Measurements from ENCODE around the gene EPHB3. TPM values are rescaled to one million over a fixed set of nuclear protein-coding genes. Genes with fewer than 3 reads are reported as not detected.

The EPHB3 gene
- total RNA-seq, 2 experiments from 2014 or later: 0.19 to 0.22 TPM

GRCh38 chr3:184581331-184581855 is 19.8 kb downstream of the EPHB3 start:
- Mint-ChIP-seq H3K27ac (no peak overlapping the region), H3K36me3 (ENCODE audit: low read depth) (no peaks in the 10 kb centered on the region), H3K27me3 (peaks cover 36% of the 10 kb centered on the region), H3K9me3 (no peaks in the 10 kb centered on the region), H3K4me3 (no peak overlapping the region), H3K4me1 (ENCODE audit: low read depth) (no peaks in the 10 kb centered on the region)
- H3K4me1 ChIP-seq (ENCODE audit: insufficient read depth, low read length): peaks cover 13% of the 10 kb centered on the region
- intact Hi-C loops (cut with DNase I, micrococcal nuclease): no loop called here
- TF ChIP-seq CTCF (IDR thresholded peaks at IDR 0.05): no peak
- ChIA-PET CTCF (no interaction called here), POLR2A (no interaction called here)
- H3K4me3 ChIP-seq (ENCODE audit: low read length): no peak overlapping the region
- H3K9me3 ChIP-seq (ENCODE audit: control insufficient read depth in 1 of 2, insufficient read depth in 1 of 2, low read length in 2 of 2): peaks cover 0 to 3% of the 10 kb centered on the region in 2 experiments
- no peaks in the 10 kb centered on the region for H3K36me3 ChIP-seq (ENCODE audit: insufficient read depth, low read length)
- ATAC-seq (ENCODE audit: poor library complexity): no peak
- no peak for DNase-seq
- no peak overlapping the region for H3K27ac ChIP-seq (ENCODE audit: low read depth in 1 of 2, low read length in 2 of 2)
- peaks cover 22 to 25% of the 10 kb centered on the region in 2 experiments for H3K27me3 ChIP-seq (ENCODE audit: control insufficient read depth in 1 of 2, insufficient read depth in 2 of 2, low read length in 2 of 2)

- H3K9me3 Mint-ChIP-seq: no peaks in the 10 kb centered on the region
- TF ChIP-seq CTCF (IDR thresholded peaks at IDR 0.05): no peak
- H3K36me3 ChIP-seq (ENCODE audit: insufficient read depth, low read length): no peaks in the 10 kb centered on the region
- no peaks in the 10 kb centered on the region for H3K9me3 ChIP-seq (ENCODE audit: control insufficient read depth in 1 of 2, insufficient read depth in 1 of 2, low read length in 2 of 2)
- peaks cover 25% of the 10 kb centered on the region in 2 experiments for H3K27me3 ChIP-seq (ENCODE audit: control insufficient read depth in 1 of 2, insufficient read depth in 2 of 2, low read length in 2 of 2)
- H3K4me3 ChIP-seq (ENCODE audit: low read length): no peak overlapping the region
- peak overlapping the region; percentile 31 for H3K4me3 Mint-ChIP-seq
- POLR2A ChIA-PET: no interaction called here
- H3K4me1 ChIP-seq (ENCODE audit: insufficient read depth, low read length): peaks cover 13% of the 10 kb centered on the region
- H3K4me1 Mint-ChIP-seq (ENCODE audit: low read depth): no peaks in the 10 kb centered on the region
- peaks cover 36% of the 10 kb centered on the region for H3K27me3 Mint-ChIP-seq
- no peaks in the 10 kb centered on the region for H3K36me3 Mint-ChIP-seq (ENCODE audit: low read depth)
- intact Hi-C loops (cut with DNase I, micrococcal nuclease): no loop called here
- CTCF ChIA-PET: interaction anchor here (1.9 kb wide), 1 partner anchor 22 kb away, joined by 4 read pairs; the partner anchor contains the start of gene EPHB3
- no peak for DNase-seq
- H3K27ac Mint-ChIP-seq: no peak overlapping the region
- no peak overlapping the region for H3K27ac ChIP-seq (ENCODE audit: low read depth in 1 of 2, low read length in 2 of 2)
- ATAC-seq (ENCODE audit: poor library complexity): no peak
Measured at GRCh38 chr3:184582646-184583577, 21.3 kb downstream of the EPHB3 start.

GRCh38 chr3:184583578-184584451 is 22.2 kb downstream of the EPHB3 start:
- H3K9me3 Mint-ChIP-seq: no peaks in the 10 kb centered on the region
- ATAC-seq (ENCODE audit: poor library complexity): peak; percentile 69
- CTCF ChIA-PET: interaction anchor here (1.9 kb wide), 1 partner anchor 23 kb away, joined by 4 read pairs; the partner anchor contains the start of gene EPHB3

More at GRCh38 chr3:184583578-184584451, 22.2 kb downstream of the EPHB3 start:
- H3K27ac Mint-ChIP-seq: no peak overlapping the region
- Histone ChIP-seq H3K36me3 (ENCODE audit: insufficient read depth, low read length) (no peaks in the 10 kb centered on the region), H3K4me3 (ENCODE audit: low read length) (peak overlapping the region; percentile 29), H3K4me1 (ENCODE audit: insufficient read depth, low read length) (peaks cover 13% of the 10 kb centered on the region), H3K27ac (ENCODE audit: low read depth in 1 of 2, low read length in 2 of 2) (no peak overlapping the region), H3K9me3 (ENCODE audit: control insufficient read depth in 1 of 2, insufficient read depth in 1 of 2, low read length in 2 of 2) (no peaks in the 10 kb centered on the region), H3K27me3 (ENCODE audit: control insufficient read depth in 1 of 2, insufficient read depth in 2 of 2, low read length in 2 of 2) (peaks cover 25% of the 10 kb centered on the region in 2 experiments)
- POLR2A ChIA-PET: no interaction called here
- H3K27me3 Mint-ChIP-seq: peaks cover 31% of the 10 kb centered on the region
- intact Hi-C loops (cut with DNase I, micrococcal nuclease): no loop called here
- peak; percentile 23 for TF ChIP-seq CTCF (IDR thresholded peaks at IDR 0.05)
- no peaks in the 10 kb centered on the region for H3K36me3 Mint-ChIP-seq (ENCODE audit: low read depth)
- peak overlapping the region; percentile 54 for H3K4me3 Mint-ChIP-seq
- H3K4me1 Mint-ChIP-seq (ENCODE audit: low read depth): no peaks in the 10 kb centered on the region
- peak in 2 of 14 experiments; percentile 22 to 24 for DNase-seq
